GM12801 (cell line): Measurements from ENCODE around the gene C12orf75.

ENCODE experiments used
- TF ChIP-seq, protein P1 (sequence below): IDR thresholded peaks from one replicate; pipeline ENCODE4 v1.5.1; 2011; ENCODE audit warnings: control low read depth; ENCODE audit not compliant: insufficient read length; ENCODE audit errors: extremely low read depth

C12orf75 gene

DNA sequence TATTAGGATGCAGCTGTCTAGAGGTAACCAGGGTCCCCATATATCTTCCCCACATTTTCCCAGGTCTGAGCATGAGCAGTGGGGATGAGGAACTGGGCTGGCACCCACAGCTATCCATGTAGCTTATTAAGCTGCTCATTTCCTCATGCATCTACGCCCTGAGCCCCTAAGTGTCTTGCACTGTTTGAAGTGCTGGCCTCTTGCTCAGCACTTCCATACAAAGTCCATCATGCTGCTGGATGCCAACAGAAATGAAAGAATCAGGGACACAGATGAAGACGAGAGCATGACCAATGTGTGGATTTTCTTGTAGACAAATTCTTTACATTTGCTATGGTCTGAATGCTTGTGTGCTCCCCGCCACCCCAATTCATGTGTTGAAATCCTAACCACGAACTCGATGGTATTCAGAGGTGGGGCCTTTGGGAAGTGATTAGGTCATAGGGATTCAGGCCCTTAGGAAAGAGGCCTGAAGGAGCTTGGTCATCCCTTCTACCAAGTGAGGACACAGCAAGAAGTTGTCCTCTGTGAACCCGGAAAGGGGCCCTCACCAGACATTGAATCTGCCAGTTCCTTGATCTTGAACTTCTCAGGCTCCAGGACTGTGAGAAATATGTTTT, 54.5 kb downstream of the C12orf75 start:
- TF ChIP-seq, protein P1, sequence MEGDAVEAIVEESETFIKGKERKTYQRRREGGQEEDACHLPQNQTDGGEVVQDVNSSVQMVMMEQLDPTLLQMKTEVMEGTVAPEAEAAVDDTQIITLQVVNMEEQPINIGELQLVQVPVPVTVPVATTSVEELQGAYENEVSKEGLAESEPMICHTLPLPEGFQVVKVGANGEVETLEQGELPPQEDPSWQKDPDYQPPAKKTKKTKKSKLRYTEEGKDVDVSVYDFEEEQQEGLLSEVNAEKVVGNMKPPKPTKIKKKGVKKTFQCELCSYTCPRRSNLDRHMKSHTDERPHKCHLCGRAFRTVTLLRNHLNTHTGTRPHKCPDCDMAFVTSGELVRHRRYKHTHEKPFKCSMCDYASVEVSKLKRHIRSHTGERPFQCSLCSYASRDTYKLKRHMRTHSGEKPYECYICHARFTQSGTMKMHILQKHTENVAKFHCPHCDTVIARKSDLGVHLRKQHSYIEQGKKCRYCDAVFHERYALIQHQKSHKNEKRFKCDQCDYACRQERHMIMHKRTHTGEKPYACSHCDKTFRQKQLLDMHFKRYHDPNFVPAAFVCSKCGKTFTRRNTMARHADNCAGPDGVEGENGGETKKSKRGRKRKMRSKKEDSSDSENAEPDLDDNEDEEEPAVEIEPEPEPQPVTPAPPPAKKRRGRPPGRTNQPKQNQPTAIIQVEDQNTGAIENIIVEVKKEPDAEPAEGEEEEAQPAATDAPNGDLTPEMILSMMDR, result no peak

DNA sequence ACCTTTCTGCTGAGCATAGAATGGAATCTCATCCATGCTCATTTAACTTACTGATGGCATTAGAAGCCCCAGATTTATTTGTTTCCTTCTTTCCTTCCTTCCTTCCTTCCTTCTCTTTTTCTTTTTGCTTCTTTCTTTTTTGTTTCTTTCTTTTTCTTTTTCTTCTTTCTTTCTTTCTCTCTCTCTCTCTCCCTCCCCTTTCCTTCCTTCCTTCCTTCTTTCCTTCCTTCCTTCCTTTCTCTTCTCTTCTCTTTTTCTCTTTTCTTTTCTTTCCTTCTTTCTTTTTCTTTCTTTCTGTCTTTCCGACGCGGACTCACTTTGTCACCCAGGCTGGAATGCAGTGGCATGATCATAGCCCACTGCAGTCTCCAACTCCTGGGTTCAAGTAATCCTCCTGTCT, 55.9 kb downstream of the C12orf75 start:
- TF ChIP-seq, protein P1, result no peak

DNA sequence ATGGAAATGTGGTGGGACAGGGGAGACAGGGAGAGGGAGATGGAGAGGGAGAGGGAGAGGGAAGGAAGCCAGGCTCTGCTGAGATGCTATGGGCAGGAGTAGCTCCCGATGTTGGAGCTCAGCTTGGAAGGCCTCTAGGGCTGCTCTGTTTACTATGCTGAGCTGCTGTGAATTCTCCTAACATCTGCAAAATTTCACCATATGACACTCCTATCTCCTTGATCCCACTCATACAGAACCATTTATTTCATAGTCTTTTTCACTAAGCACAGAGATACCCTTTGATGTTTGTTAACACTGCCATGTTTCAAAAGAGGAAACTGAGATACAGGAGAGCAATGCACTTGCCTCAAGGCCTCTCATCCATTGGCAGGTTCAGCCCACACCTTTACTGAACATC, 60.7 kb downstream of the C12orf75 start:
- TF ChIP-seq, protein P1, result no peak

DNA sequence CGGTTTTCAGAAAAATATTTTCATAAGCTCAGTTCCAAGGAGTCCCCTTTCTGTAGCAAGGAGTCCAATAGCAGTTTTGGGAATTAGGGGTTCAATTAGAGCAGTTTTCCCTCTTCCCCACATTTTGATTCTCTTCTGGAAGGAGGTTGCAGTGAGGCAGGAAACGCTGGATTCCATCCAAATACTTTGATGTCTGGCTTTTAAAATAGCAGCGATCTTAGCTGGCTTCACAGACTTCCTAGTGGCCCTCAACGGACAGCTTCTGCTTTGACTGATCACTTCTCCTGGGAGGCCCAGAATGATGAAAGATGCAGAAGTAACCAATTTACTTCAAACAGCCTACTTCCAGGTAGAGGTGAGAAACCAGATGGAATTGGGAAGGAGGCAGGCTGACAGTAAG, 63.1 kb downstream of the C12orf75 start:
- TF ChIP-seq, protein P1, result no peak

DNA sequence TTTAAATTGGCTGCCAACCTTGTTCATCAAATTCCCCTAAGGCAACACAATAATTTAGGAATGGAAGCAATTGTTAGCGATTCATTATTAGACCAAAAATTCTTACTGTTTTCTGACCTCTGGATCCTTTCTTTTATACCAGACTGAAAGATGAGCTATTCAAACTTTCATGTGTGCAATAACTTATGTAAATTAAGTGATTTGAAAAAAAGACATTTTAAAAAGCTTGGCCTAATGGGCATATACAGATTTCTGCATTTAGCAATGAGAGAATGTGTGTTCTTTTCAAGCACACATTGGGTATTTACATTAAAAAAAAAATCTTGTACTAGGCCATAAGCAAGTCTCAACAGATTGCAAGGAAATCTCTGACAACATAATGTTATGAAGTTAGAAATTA, 65.5 kb downstream of the C12orf75 start:
- TF ChIP-seq, protein P1, result no peak

DNA sequence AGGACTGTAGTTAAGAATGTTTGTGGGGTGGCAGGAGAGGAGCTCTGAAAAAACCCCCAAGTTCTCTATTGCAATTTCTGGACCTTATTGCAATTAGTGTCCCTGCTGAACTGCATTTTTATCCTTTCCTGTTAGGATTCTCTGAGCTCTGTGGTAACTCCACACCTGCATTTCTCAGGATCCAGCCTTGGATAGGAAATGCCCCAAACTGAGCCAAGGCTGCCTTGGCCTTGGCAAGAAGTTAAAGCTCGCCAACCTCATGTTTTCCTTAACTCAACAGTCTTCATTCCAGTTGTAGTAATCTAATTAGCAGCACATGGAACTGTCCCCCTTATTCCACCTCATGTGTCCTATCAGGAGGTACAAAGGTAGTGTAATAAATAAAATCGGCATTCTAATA, 66.5 kb downstream of the C12orf75 start:
- TF ChIP-seq, protein P1, result no peak

DNA sequence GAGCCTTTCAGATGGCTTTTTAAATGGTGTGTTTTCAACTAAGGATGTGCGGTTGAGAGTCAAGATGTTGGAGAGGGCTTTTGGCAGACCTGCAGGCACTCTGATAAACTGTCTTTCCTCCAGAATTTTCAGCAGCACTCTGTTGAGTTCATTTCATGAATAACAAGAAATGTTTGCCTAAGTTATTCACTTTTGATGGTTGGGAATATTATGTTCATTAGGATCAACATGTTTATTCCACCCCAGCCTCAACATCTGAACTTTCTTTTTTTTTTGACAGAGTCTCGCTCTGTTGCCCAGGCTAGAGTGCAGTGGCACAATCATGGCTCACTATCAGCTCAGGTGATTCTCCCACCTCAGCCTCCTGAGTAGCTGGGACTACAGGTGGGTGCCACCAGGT, 68.4 kb downstream of the C12orf75 start:
- TF ChIP-seq, protein P1, result no peak
